NK-92 treated with Interleukin-12 subunit alpha and Interleukin-12 subunit beta, amount 100 ng/mL, for 24 hours (cell line): ENCODE data around the gene FARS2.

Experiments used
- DNase-seq: peaks from one replicate; lab custom pipeline; 2025; lab: John Stamatoyannopoulos, UW

The FARS2 gene

GRCh38 chr6:5584078-5584482, 322.8 kb downstream of the FARS2 start:
- no peak for DNase-seq

- no peak for DNase-seq
Observed at GRCh38 chr6:5587648-5588047, 326.3 kb downstream of the FARS2 start.

GRCh38 chr6:5589422-5590141, 328.3 kb downstream of the FARS2 start:
- no peak for DNase-seq

- no peak for DNase-seq
Observed at GRCh38 chr6:5590187-5590586, 328.9 kb downstream of the FARS2 start.

- no peak for DNase-seq
Observed at GRCh38 chr6:5592886-5593519, 331.7 kb downstream of the FARS2 start.

- no peak for DNase-seq
Observed at GRCh38 chr6:5595184-5595583, 333.9 kb downstream of the FARS2 start.

- no peak for DNase-seq
Observed at GRCh38 chr6:5597413-5597812, 336.1 kb downstream of the FARS2 start.

GRCh38 chr6:5598123-5598522, 336.8 kb downstream of the FARS2 start:
- no peak for DNase-seq

- DNase-seq = no peak
Observed at GRCh38 chr6:5599127-5599526, 337.8 kb downstream of the FARS2 start.

GRCh38 chr6:5605937-5606336, 344.6 kb downstream of the FARS2 start:
- no peak for DNase-seq

- no peak for DNase-seq
Observed at GRCh38 chr6:5606546-5606945, 345.2 kb downstream of the FARS2 start.

- no peak for DNase-seq
Observed at GRCh38 chr6:5610640-5611039, 349.3 kb downstream of the FARS2 start.

- no peak for DNase-seq
Observed at GRCh38 chr6:5617179-5617578, 355.9 kb downstream of the FARS2 start.

- peak; percentile 19 for DNase-seq
Observed at GRCh38 chr6:5619249-5619648, 357.9 kb downstream of the FARS2 start.

GRCh38 chr6:5622276-5623005, 361.1 kb downstream of the FARS2 start:
- DNase-seq = no peak

GRCh38 chr6:5623769-5624168, 362.5 kb downstream of the FARS2 start:
- no peak for DNase-seq

- DNase-seq = no peak
Observed at GRCh38 chr6:5624256-5624655, 362.9 kb downstream of the FARS2 start.

- no peak for DNase-seq
Observed at GRCh38 chr6:5626727-5627426, 365.6 kb downstream of the FARS2 start.

- no peak for DNase-seq
Observed at GRCh38 chr6:5630636-5631035, 369.3 kb downstream of the FARS2 start.

GRCh38 chr6:5632348-5632935, 371.1 kb downstream of the FARS2 start:
- no peak for DNase-seq

- no peak for DNase-seq
Observed at GRCh38 chr6:5634525-5634924, 373.2 kb downstream of the FARS2 start.
